HCT116 (cell line): ENCODE data around the gene SGIP1. TPM values are rescaled to one million over a fixed set of nuclear protein-coding genes. Genes with fewer than 3 reads are reported as not detected.

Source experiments
- ATAC-seq: fragments of 200-7000 bp; cut with Tn5 transposase; 2 replicates; pipeline ENCODE4 v1.9.1; 2020; ENCODE audit warnings: mild to moderate bottlenecking, moderate library complexity
- BruUV-seq: library from RNA; stranded (reverse); fragments of 400-500 nt; replicated peaks from 2 replicates; lab custom pipeline; 2021; lab: Mats Ljungman, UMichigan
- CTCF ChIA-PET: fragments of 300-600 bp; sonication (Branson Sonifier 250); formaldehyde crosslinking; loops from one replicate; lab custom pipeline; 2021; ENCODE audit warnings: antibody characterized with exemption; lab: Charles Lee
- POLR2A ChIA-PET: fragments of 300-600, 350-600 bp; sonication (Branson Sonifier 250); formaldehyde crosslinking; loops from one replicate; lab custom pipeline; 2021; ENCODE audit warnings: antibody characterized with exemption; lab: Charles Lee
- RAD21 ChIA-PET, 2 experiments: fragments of 300-600 bp; sonication (Branson Sonifier 250); formaldehyde crosslinking; loops; one replicate each; lab custom pipeline; 2023; ENCODE audit warnings: low total read pairs in 2 of 2; ENCODE audit not compliant: uncharacterized antibody in 2 of 2, unreplicated experiment in 2 of 2, low non-redundant PET in 1 of 2; lab: Charles Lee
- DNase-seq: peaks from one replicate; pipeline ENCODE4 v3.0.0-alpha.2; 2010; ENCODE audit warnings: low read depth, low spot score
- H2AFZ ChIP-seq: fragments of 200-600 bp; shearing (Covaris generic), sonication (generic); 2 replicates; pipeline ENCODE4 v1.6.1; 2017; ENCODE audit warnings: low read depth, mixed run types, mixed read lengths, antibody characterized with exemption, low read length; ENCODE audit not compliant: poor library complexity, severe bottlenecking
- H3K27ac ChIP-seq: 2 replicates; pipeline ENCODE4 v1.5.1; 2012; ENCODE audit warnings: low read depth, low read length
- H3K27me3 ChIP-seq: fragments of 200-600 bp; sonication (generic); 2 replicates; pipeline ENCODE4 v1.6.1; 2016; ENCODE audit warnings: mixed run types, low read length, mixed read lengths; ENCODE audit not compliant: insufficient read depth
- H3K36me3 ChIP-seq, 2 experiments: fragments of 200-500 bp in 1 of 2; fragments of 200-600 bp in 1 of 2; sonication (Bioruptor generic) in 1 of 2; sonication (generic) in 1 of 2; 2 replicates each; pipeline versions ENCODE4 v1.5.1 to v1.6.1; 2014 to 2016; ENCODE audit warnings: low read length in 2 of 2, inconsistent platforms in 1 of 2, mixed read lengths in 1 of 2, mixed run types in 1 of 2; ENCODE audit not compliant: insufficient read depth in 2 of 2, control insufficient read depth in 1 of 2
- H3K4me1 ChIP-seq, 2 experiments: fragments of 200-600 bp in 1 of 2; sonication (generic) in 1 of 2; 2 replicates each; pipeline versions ENCODE4 v1.5.1 to v1.6.1; 2012 to 2017; ENCODE audit warnings: low read length in 2 of 2, inconsistent platforms in 1 of 2, mild to moderate bottlenecking in 1 of 2, mixed read lengths in 1 of 2, mixed run types in 1 of 2, moderate library complexity in 1 of 2; ENCODE audit not compliant: insufficient read depth in 2 of 2, control insufficient read depth in 1 of 2
- H3K4me2 ChIP-seq: fragments of 200-600 bp; sonication (generic); 2 replicates; pipeline ENCODE4 v1.6.1; 2017; ENCODE audit warnings: mixed run types, low read length, mixed read lengths
- H3K4me3 ChIP-seq, 2 experiments: fragments of 200-600 bp in 1 of 2; sonication (generic) in 1 of 2; replicated peaks in 1 of 2; 2 replicates each; pipeline ENCODE4 v1.5.1; 2011 to 2016; ENCODE audit warnings: low read length in 2 of 2, control low read depth in 1 of 2, low read depth in 1 of 2, mild to moderate bottlenecking in 1 of 2, mixed read lengths in 1 of 2, mixed run types in 1 of 2
- H3K79me2 ChIP-seq: fragments of 200-600 bp; sonication (generic); 2 replicates; pipeline ENCODE4 v1.6.1; 2017; ENCODE audit warnings: mild to moderate bottlenecking, mixed run types, low read length, moderate library complexity, mixed read lengths; ENCODE audit not compliant: insufficient read depth
- H3K9ac ChIP-seq: fragments of 200-600 bp; sonication (generic); 2 replicates; pipeline ENCODE4 v1.6.1; 2016; ENCODE audit warnings: low read length, mixed read lengths
- H3K9me2 ChIP-seq: fragments of 200-600 bp; sonication (generic), shearing (Covaris generic); 2 replicates; pipeline ENCODE4 v1.6.1; 2017; ENCODE audit warnings: mixed run types, mild to moderate bottlenecking, moderate library complexity; ENCODE audit not compliant: insufficient read depth
- H3K9me3 ChIP-seq, 2 experiments: fragments of 200-500 bp in 1 of 2; fragments of 200-600 bp in 1 of 2; sonication (Bioruptor generic) in 1 of 2; sonication (generic) in 1 of 2; 2 replicates each; pipeline ENCODE4 v1.6.1; 2014 to 2017; ENCODE audit warnings: low read length in 2 of 2, mixed read lengths in 2 of 2, inconsistent platforms in 1 of 2, low read depth in 1 of 2, mild to moderate bottlenecking in 1 of 2, mixed run types in 1 of 2, moderate library complexity in 1 of 2; ENCODE audit not compliant: control insufficient read depth in 1 of 2, insufficient read depth in 1 of 2
- H4K20me1 ChIP-seq: fragments of 200-600 bp; sonication (generic), shearing (Covaris generic); 2 replicates; pipeline ENCODE4 v1.6.1; 2017; ENCODE audit warnings: mixed run types, mild to moderate bottlenecking, moderate library complexity; ENCODE audit not compliant: insufficient read depth
- CBX3 ChIP-seq: IDR thresholded peaks from 2 replicates; pipeline ENCODE4 v1.6.1; 2012; ENCODE audit warnings: low read depth
- CEBPB ChIP-seq: IDR thresholded peaks from 2 replicates; pipeline ENCODE4 v1.6.1; 2012; ENCODE audit warnings: low read depth
- EGR1 ChIP-seq: IDR thresholded peaks from 2 replicates; pipeline ENCODE4 v1.6.1; 2012; ENCODE audit warnings: low read depth
- ELF1 ChIP-seq: IDR thresholded peaks from 2 replicates; pipeline ENCODE4 v1.6.1; 2012; ENCODE audit warnings: low read depth, borderline replicate concordance
- EZH2phosphoT487 ChIP-seq: fragments of 200-600 bp; IDR thresholded peaks from 2 replicates; pipeline ENCODE4 v1.6.1; 2018; ENCODE audit warnings: antibody characterized with exemption, borderline replicate concordance
- JUND ChIP-seq: IDR thresholded peaks from 2 replicates; pipeline ENCODE4 v1.6.1; 2012
- POLR2A ChIP-seq: IDR thresholded peaks from 2 replicates; pipeline ENCODE4 v1.7.0; 2011; ENCODE audit warnings: borderline replicate concordance; ENCODE audit not compliant: insufficient read depth, insufficient read length; ENCODE audit errors: extremely low read depth
- RAD21 ChIP-seq: IDR thresholded peaks from 2 replicates; pipeline ENCODE4 v1.6.1; 2012; ENCODE audit warnings: low read depth, mild to moderate bottlenecking
- TCF7L2 ChIP-seq: IDR thresholded peaks from 2 replicates; pipeline ENCODE4 v1.7.0; 2011; ENCODE audit warnings: borderline replicate concordance, inconsistent platforms; ENCODE audit not compliant: insufficient read depth, insufficient read length; ENCODE audit errors: extremely low read depth
- ZFX ChIP-seq: fragments of 450-650 bp; IDR thresholded peaks from 2 replicates; pipeline ENCODE4 v1.6.1; 2017
- intact Hi-C: fragments of 100-400 bp; cut with micrococcal nuclease; formaldehyde crosslinking; loops from 2 replicates; pipeline ENCODE4 v1.10.0; 2022
- total RNA-seq: library from RNA; stranded (reverse); gene quantifications from one replicate; pipeline ENCODE4 v1.2.1, GENCODE V29; 2021; ENCODE audit not compliant: unreplicated experiment
- TF ChIP-seq, protein P1 (sequence below), 3 experiments: fragments of 200-600 bp in 1 of 3; sonication (generic) in 1 of 3; IDR thresholded peaks in 2 of 3; conservative IDR thresholded peaks in 1 of 3; 2 replicates each; pipeline ENCODE4 v1.5.1; 2012 to 2017; ENCODE audit warnings: low read depth in 2 of 3, low read length in 2 of 3, antibody characterized with exemption in 1 of 3, borderline replicate concordance in 1 of 3, control low read depth in 1 of 3, mild to moderate bottlenecking in 1 of 3, mixed read lengths in 1 of 3, mixed run types in 1 of 3, moderate library complexity in 1 of 3; ENCODE audit not compliant: insufficient read depth in 1 of 3

Gene SGIP1
- total RNA-seq, 1 experiment from 2014 or later = 0.15 TPM

DNA sequence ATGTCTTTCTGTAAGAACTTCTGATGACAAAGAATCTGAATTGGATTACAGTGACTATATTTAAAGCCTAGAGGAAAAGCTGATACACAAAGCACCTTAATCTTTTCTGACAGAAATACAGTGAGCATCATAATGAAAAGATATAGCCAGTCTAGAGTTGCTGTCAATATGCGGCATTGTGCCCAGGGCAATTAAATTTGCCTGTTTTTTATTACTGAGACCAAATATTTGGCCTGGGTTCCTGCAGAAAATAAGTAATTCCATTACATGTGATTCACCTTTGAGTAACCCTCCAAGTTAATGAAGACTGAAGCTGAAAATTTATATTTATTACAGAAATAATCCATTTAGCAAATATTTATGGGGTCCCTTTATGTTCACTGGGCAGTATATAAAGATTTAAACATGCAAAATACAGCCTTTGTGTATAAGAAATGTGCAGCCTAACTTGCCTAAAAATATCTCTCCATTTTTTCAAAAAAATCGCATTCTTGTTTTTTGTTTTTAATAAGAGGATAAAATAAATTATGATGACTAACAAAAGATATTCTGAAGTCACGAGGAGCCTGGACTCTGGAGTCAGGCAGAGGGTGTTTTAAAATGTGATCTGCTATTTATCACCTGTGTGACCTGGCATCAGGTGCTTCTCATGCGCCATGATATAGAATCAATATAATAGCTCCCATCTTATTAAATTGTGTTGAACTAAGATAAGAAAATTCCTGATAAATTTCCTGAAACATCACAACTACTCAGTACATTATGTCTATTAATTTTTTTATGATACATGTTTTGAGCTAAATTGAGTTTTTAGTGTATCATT is 83.6 kb downstream of the SGIP1 start:
- TF ChIP-seq, protein P1, sequence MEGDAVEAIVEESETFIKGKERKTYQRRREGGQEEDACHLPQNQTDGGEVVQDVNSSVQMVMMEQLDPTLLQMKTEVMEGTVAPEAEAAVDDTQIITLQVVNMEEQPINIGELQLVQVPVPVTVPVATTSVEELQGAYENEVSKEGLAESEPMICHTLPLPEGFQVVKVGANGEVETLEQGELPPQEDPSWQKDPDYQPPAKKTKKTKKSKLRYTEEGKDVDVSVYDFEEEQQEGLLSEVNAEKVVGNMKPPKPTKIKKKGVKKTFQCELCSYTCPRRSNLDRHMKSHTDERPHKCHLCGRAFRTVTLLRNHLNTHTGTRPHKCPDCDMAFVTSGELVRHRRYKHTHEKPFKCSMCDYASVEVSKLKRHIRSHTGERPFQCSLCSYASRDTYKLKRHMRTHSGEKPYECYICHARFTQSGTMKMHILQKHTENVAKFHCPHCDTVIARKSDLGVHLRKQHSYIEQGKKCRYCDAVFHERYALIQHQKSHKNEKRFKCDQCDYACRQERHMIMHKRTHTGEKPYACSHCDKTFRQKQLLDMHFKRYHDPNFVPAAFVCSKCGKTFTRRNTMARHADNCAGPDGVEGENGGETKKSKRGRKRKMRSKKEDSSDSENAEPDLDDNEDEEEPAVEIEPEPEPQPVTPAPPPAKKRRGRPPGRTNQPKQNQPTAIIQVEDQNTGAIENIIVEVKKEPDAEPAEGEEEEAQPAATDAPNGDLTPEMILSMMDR (IDR thresholded peaks at IDR 0.05 in 2 of 3, conservative IDR thresholded peaks at IDR 0.05 in 1 of 3; ENCODE audit: borderline replicate concordance in 1 of 3, insufficient read depth in 1 of 3, low read depth in 2 of 3, low read length in 2 of 3) = no peak
- TF ChIP-seq POLR2A (no peak), CEBPB (no peak), EZH2phosphoT487 (no peak), TCF7L2 (no peak), RAD21 (no peak), ELF1 (no peak), ZFX (no peak), JUND (no peak), EGR1 (no peak), CBX3 (no peak)
- no peak for ATAC-seq
- Histone ChIP-seq H3K4me2 (no peak overlapping the region), H3K4me3 (no peak overlapping the region), H3K36me3 (no peaks in the 10 kb centered on the region), H4K20me1 (no peaks in the 10 kb centered on the region), H3K27ac (no peak overlapping the region), H3K4me1 (no peaks in the 10 kb centered on the region), H3K9ac (no peak overlapping the region), H3K27me3 (no peaks in the 10 kb centered on the region), H2AFZ (no peak overlapping the region), H3K9me3 (no peaks in the 10 kb centered on the region), H3K79me2 (no peaks in the 10 kb centered on the region), H3K9me2 (no peaks in the 10 kb centered on the region)
- BruUV-seq = no TSS peak
- intact Hi-C loops = no loop called here
- ChIA-PET POLR2A (no interaction called here), CTCF (no interaction called here), RAD21 (no interaction called here)
- no peak for DNase-seq
